Gastroesophageal sphincter (tissue), 3 donors: ENCODE measurements around the gene KCNMB2.

Source experiments
- CTCF ChIP-seq, 4 experiments: fragments of 200-600 bp in 2 of 4; fragments of 450-650 bp in 2 of 4; sonication (generic) in 1 of 4; IDR thresholded peaks; one replicate each; pipeline ENCODE4 v1.5.1; 2017 to 2019; ENCODE audit warnings: antibody characterized with exemption in 4 of 4, mild to moderate bottlenecking in 2 of 4, moderate library complexity in 2 of 4
- POLR2AphosphoS5 ChIP-seq: sonication (generic); formaldehyde crosslinking; IDR thresholded peaks from one replicate; pipeline ENCODE4 v1.6.1; 2017; ENCODE audit warnings: antibody characterized with exemption

DNA sequence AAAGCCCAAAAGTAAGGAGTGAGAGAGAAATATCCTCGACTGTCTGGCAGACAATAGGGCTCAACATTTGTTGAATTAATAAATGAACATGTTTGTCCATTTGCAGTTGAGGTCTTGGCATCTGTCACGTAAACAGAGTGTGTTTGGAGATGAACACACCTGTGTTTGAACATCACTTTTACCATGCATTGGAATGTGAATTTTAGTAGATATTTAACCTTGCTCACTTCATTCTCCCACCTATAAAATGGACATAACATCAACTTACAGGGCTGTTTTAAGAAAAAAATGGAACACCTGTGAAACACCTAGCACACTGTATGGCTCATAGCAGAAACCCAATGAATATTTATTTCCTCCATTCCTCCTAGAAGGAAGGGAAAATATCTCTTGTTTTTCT is 204.8 kb downstream of the KCNMB2 start:
- TF ChIP-seq CTCF (IDR thresholded peaks at IDR 0.05) (no peak), POLR2AphosphoS5 (no peak)
